ENCODE results near the gene LRRC47.
"Not testable (repeated sequence)": the region's sequence is repeated elsewhere in the genome, so short reads cannot be mapped to it uniquely, and the experiment has no call there.

The LRRC47 gene

DNA sequence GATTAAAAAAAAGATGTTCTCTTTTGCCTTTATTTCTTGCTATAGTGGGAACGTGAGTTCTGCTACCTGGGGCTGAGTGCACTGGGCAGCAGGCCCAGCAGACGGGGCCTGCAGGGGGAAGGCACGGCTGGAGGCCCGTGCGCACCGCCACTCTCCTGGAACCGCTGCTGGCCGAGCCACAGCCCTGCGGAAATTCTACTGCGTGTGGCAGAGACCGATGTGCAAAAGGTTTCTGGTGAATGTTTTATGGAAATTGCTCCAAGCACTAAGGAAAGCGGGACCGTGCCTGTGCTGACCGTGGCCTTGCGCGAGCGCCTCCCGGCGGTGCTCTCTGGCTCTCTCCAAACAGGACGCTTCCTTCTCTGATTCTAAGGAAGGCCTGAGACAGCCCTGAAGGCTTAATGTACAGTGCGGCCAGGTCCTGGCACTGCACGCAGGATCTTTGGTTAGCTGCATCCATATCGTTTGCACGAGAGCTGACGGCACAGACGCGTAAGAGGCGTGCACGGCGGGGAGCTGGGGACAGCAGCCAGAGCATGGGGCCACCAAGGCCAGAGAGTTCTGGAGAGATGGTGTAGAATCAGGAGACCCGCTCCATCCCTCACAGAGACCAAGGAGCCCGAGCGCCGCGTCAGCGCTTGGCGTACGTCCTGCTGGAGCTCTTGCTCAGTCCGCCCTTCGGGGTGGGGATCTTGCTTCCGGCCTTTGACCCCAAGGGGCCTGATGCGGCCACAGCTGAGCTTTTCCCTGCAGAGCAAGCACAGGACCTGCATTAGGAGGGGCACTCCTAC, 18.7 kb upstream of the LRRC47 start:
- FAIRE-seq = no peak

- FAIRE-seq = no peak
These were observed 17.8 kb upstream of the LRRC47 start for GRCh38 chr1:3814065-3814464.

- FAIRE-seq = no peak
These were observed 15.3 kb upstream of the LRRC47 start for GRCh38 chr1:3811595-3811911.

DNA sequence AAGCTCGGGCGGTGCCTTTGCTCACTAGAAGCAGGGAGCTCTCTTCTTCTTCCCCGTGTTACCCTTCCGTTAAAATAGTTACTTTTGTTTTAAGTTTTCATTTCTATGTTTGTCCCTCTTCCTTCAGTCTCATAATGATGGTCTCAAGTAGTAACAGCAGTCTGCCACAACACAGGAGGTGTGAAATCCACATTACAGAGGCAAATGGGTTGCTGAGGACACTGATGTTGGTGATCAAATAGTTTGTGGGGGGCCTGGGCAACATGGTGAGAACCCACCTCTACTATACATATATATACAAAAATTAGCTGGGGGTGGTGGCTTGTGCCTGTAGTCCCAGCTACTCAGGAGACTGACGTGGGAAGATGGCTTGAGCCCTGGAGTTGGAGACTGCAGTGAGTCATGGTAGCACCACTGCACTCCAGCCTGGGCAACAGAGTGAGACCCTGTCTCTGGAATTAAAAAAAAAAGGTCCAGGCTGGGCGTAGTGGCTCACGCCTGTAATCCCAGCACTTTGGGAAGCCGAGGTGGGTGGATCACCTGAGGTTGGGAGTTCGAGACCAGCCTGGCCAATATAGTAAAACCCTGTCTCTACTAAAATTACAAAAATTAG, 14.0 kb upstream of the LRRC47 start:
- not testable (repeated sequence) for FAIRE-seq

GRCh38 chr1:3809680-3810079, 13.4 kb upstream of the LRRC47 start:
- no peak for FAIRE-seq

DNA sequence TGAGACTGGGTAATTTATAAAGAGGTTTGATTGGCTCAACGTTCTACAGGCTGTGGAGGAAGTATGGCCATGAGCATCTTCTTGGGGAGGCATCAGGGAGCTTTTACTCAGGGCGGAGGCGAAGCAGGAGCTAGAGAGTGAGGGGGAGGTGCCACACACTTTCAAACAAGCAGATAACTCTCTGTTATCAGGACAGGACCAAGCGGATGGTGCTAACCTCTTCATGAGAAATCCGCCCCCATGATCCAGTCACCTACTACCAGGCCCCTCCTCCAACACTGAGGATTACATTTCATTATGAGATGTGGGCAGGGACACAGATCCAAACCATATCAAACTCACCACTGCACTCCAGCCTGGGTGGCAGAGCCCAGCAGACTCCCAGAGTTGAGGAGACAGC, 11.5 kb upstream of the LRRC47 start:
- FAIRE-seq = no peak

DNA sequence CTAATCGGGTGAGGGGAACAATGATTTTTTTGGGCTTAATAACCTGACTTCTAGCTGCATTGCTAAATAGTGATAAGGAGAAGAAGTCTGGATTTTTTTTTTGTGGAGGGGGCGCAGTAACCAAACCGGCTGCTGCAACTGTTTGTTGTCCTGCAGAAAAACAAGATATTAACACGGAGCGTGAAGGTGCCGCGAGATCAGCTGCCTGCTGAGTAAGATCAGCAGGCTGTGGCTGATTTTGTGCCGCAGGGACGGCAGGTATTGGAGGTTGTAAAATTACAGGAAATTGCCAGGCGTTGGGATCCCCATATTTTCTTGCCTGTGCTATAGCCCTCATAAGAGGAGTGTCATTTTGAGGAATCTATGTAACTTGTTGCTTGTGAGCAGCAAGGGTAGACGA, 8.7 kb upstream of the LRRC47 start:
- FAIRE-seq = no peak

DNA sequence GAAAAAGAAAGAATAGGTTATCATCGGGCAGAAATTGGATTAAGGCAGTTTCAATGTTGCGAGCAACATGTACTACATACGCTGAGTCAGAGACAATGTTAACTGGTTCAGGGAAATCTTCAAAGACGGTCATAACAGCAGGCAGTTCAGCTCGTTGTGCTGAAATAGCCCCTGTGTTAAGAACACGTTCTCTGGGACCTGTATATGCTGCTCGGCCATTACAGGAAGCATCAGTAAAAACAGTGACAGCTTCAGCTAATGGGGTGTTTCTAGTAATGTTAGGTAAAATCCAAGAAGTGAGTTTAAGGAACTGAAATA, 8.3 kb upstream of the LRRC47 start:
- FAIRE-seq = not testable (repeated sequence)

DNA sequence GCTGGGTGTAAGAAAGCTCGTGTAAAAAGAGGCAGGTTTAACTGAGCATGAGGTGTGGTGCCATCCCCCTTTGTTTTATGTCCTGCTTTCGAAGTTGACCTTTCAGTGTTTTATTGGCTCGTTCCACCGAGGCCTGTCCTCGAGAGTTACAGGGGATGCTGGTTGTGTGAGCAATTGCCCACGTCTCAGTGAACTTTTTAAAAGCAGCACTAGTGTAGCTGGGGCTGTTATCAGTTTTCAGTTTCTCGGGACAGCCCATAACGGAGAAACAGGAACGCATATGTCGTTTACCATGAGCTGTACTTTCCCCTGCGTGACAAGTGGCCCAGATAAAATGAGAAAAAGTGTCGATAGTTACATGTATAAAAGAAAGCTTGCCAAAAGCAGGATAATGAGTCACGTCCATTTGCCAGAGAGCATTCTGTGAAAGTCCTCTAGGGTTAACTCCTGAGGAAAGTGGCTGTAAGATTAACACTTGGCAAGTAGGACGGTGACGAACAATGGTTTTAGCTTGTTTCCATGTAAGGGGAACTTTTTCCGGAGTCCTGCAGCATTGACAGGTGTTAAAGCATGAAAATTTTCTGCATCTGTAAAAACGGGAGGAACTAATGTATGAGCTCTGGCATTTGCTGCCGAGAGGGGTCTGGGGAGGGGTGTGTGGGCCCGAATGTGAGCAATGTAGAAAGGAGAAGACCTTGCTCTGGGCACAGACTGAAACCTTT, 7.8 kb upstream of the LRRC47 start:
- no peak for FAIRE-seq

DNA sequence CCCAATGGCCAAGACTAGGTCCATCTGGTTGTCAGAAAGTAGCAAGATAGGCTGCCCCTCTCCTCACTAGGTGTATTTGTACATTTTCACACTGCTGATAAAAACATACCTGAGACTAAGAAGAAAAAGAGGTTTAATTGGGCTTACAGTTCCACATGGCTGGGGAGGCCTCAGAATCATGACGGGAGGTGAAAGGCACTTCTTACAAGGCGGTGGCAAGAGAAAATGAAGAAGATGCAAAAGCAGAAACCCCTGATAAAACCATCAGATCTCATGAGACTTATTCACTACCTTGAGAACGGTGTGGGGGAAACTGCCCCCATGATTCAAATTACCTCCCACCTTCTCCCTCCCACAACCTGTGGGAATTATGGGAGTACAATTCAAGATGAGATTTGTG, 4.5 kb upstream of the LRRC47 start:
- not testable (repeated sequence) for FAIRE-seq

GRCh38 chr1:3799976-3800685, 3.8 kb upstream of the LRRC47 start:
- FAIRE-seq = no peak

DNA sequence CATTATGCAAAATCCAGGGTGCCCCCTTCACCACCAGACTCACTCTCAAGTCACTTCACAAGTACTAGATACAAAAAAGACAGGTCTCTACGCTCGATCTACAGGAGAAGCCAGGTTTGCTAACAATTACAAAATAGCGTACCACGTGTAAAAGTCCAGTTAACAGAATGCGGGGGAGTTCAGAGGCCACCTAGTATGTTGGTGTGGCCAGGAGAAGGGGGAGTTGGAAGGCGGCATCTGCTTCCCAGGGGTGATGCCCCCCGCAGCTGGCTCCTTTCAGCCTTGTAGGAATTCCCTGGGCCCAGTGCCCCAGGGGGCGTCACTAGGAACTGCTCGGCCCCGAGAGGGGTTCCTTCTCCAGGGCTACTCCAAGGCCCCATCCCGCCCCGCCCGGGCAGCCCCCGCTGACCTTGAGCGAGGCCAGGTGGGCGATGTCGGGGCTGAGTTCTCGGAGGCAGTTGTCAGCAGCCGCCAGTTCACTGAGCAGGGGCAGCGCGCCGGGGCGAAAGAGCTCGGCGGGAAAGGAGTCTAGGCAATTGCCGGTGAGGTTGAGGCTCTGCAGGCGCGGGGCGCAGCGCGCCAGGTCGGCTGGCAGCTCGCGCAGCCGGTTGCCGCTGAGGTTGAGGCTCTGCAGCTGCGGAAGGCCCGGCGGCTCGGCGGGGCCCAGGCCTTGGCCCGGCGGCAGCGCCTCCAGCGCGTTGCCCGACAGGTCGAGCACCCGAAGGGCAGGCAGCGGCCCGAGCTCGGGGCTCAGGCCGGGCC, 664 bp downstream of the LRRC47 start:
- no peak for FAIRE-seq

GRCh38 chr1:3790952-3791351, 5.3 kb downstream of the LRRC47 start:
- FAIRE-seq = no peak

- no peak for FAIRE-seq
These were observed 5.8 kb downstream of the LRRC47 start for GRCh38 chr1:3790500-3790923.

- no peak for FAIRE-seq
These were observed 6.6 kb downstream of the LRRC47 start for GRCh38 chr1:3789421-3790300.

DNA sequence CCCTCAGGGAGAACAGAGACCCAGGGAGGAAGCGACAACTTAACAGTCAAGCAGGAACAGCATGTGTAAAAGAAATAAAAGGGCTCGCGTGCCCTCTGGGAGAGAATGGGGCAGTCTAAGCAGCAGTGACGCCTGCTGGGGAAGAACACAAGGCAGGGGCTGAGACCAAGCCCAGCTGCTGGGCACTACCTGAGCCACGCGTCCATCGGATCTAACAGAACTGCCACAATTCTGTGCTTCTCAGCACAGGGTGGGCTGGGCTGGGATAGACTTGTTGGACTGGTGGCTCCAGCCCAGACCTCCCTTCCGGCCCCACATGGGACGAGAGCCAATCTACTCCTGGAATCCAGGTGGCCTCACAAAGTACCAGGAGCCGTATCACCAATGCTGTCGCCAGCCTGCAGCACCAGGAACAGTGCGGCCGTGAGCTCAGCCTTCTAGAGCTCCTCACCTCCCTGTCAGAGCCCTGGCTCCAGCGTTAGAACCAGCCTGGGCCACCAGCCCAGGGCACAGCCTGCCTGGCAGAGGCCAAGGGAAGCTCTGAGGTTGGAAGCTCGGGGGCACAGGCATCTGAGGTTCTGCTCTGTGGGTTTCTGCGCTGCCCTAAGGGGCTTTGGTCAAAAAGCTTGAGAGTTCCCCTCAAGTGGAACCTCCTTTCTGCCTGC, 7.4 kb downstream of the LRRC47 start:
- no peak for FAIRE-seq

GRCh38 chr1:3787745-3788605, 8.3 kb downstream of the LRRC47 start:
- FAIRE-seq = no peak

DNA sequence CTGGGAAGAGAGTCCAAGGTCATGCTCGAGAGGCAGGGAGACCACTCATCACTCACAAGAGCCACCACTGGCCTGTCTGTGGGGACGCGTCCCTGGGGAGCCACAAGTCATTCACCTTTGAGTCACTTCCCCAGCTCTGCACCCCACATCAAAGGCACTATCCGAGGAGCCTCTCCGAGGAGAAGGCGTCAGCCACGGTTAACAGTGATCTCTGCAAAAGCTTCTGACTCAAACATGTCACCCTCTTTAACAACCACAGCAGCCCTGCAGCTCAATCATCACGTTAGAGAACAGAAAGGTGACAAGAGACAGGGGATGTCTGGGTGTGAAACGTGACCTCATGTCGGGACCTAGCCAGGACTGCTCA, 9.0 kb downstream of the LRRC47 start:
- no peak for FAIRE-seq

DNA sequence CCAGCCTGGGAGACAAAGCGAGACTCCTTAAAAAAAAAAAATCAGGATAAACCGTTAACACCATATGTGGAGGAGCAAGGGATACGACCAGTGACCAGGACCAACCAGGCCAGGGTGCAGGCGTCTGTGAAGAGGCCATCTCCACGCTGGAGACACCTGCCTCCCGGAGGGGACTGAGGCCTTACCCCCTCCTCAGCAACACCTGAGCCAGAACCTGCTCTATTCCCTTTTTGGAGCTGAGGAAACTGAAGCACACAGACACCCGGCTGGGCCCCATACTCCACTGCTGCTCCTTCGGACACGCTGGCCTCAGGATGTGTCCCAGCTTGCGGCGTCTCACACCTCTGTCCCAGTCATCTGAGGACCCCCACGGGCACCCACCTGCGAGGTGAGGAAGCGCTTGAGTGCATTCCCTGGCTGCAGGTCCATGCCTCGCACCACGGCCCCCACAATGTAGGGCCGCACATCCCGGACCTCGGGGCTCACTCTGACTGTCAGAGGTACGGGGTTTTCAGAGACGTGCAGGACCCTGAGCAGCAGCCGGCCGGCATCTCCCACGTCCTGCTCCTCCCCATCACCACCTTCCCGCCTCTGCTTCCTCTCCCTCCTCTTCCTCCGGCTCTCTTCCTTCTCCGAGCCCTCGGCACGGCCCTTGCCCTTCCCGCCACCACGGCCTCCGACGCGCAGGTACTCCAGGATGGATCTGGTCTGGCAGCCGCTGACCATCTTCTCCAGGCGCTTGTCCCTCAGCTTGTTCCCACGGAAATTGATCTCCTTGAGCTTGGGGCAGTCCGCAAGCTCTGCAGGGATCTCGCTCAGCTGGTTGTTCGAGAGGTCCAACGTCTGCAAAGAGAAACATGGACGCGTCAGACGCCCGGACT, 9.6 kb downstream of the LRRC47 start:
- FAIRE-seq = no peak
